Measurements from ENCODE around the gene LCE6A.

DNA sequence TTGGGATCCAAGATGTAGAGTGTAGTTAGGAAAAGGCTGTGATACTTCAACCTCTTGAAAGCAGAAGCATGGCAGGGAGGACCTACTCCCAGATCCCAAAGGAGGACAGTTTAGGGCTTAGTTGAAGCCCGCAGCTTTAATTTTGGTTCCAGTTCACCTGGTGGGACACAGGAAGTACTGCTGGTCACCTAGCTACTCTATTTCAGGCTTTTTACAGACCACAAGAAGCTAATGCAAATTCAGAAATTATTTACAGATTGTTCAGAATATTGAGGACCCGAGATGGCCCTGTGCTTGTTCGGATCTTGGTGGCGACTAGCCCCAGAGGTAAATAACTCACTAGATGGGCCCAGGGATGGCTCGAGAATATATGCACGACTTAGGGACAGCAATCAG, 29.1 kb downstream of the LCE6A start:
- TF ChIP-seq POLR2AphosphoS5 (IDR thresholded peaks at IDR 0.05) (no peak), POLR2A (IDR thresholded peaks at IDR 0.05) (no peak)
- TF ChIP-seq, protein P1, sequence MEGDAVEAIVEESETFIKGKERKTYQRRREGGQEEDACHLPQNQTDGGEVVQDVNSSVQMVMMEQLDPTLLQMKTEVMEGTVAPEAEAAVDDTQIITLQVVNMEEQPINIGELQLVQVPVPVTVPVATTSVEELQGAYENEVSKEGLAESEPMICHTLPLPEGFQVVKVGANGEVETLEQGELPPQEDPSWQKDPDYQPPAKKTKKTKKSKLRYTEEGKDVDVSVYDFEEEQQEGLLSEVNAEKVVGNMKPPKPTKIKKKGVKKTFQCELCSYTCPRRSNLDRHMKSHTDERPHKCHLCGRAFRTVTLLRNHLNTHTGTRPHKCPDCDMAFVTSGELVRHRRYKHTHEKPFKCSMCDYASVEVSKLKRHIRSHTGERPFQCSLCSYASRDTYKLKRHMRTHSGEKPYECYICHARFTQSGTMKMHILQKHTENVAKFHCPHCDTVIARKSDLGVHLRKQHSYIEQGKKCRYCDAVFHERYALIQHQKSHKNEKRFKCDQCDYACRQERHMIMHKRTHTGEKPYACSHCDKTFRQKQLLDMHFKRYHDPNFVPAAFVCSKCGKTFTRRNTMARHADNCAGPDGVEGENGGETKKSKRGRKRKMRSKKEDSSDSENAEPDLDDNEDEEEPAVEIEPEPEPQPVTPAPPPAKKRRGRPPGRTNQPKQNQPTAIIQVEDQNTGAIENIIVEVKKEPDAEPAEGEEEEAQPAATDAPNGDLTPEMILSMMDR (IDR thresholded peaks at IDR 0.05): no peak

All from prostate gland (tissue), 2 donors.